GM12878 (cell line): ENCODE measurements around the gene CMTM4. TPM values are rescaled to one million over a fixed set of nuclear protein-coding genes. Genes with fewer than 3 reads are reported as not detected.

Experiments
- ATAC-seq: fragments of 200-7000 bp; cut with Tn5 transposase; 3 replicates; pipeline ENCODE4 v1.9.1; 2020; ENCODE audit warnings: mild to moderate bottlenecking, moderate library complexity
- BruUV-seq: library from RNA; stranded (reverse); fragments of 400-500 nt; replicated peaks from 2 replicates; lab custom pipeline; 2021; lab: Mats Ljungman, UMichigan
- CTCF ChIA-PET: fragments of 300-600 bp; sonication (Branson Sonifier 250); formaldehyde crosslinking; extraction: SDS; loops from one replicate; lab custom pipeline; 2021; ENCODE audit warnings: inconsistent platforms; lab: Yijun Ruan, JAX
- POLR2A ChIA-PET: fragments of 350-600 bp; formaldehyde crosslinking; extraction: SDS; loops from one replicate; lab custom pipeline; 2021; ENCODE audit warnings: inconsistent platforms; lab: Charles Lee
- RAD21 ChIA-PET: fragments of 300-600 bp; sonication (Branson Sonifier 250); formaldehyde crosslinking; loops from one replicate; lab custom pipeline; 2023; ENCODE audit warnings: antibody characterized with exemption; ENCODE audit not compliant: unreplicated experiment; lab: Charles Lee
- SMC1A ChIA-PET: fragments of 300-600 bp; sonication (Branson Sonifier 250); formaldehyde crosslinking; loops from one replicate; lab custom pipeline; 2023; ENCODE audit not compliant: unreplicated experiment, uncharacterized antibody; lab: Charles Lee
- DNase-seq: peaks from one replicate; pipeline ENCODE4 v3.0.0-alpha.2; 2011; ENCODE audit warnings: low read depth, low spot score
- FAIRE-seq: peaks from 3 replicates; lab custom pipeline; 2011; peaks lifted over from hg19 to GRCh38; lab: Jason Lieb, UNC
- H2AFZ ChIP-seq: 2 replicates; pipeline ENCODE4 v1.6.0; 2011; ENCODE audit warnings: low read depth, low read length, control low read depth; ENCODE audit not compliant: control insufficient read depth
- H3K27ac ChIP-seq: 2 replicates; pipeline ENCODE4 v1.5.1; 2011; ENCODE audit warnings: control low read depth; ENCODE audit not compliant: control insufficient read depth, insufficient read depth
- H3K27me3 ChIP-seq, 2 experiments: replicated peaks in 1 of 2; 2 replicates each; pipeline versions ENCODE4 v1.6.0 to v1.6.1; 2011; ENCODE audit warnings: low read length in 1 of 2; ENCODE audit not compliant: control insufficient read depth in 2 of 2, insufficient read depth in 2 of 2
- H3K36me3 ChIP-seq, 2 experiments: 2 replicates each; pipeline ENCODE4 v1.5.1; 2011; ENCODE audit warnings: low read length in 1 of 2; ENCODE audit not compliant: control insufficient read depth in 2 of 2, insufficient read depth in 2 of 2
- H3K4me1 ChIP-seq: 2 replicates; pipeline ENCODE4 v1.6.1; 2011; ENCODE audit warnings: mild to moderate bottlenecking, low read length, moderate library complexity, mixed read lengths; ENCODE audit not compliant: control insufficient read depth, insufficient read depth
- H3K4me2 ChIP-seq: 2 replicates; pipeline ENCODE4 v1.6.0; 2011; ENCODE audit warnings: control low read depth; ENCODE audit not compliant: control insufficient read depth, insufficient read depth
- H3K4me3 ChIP-seq: fragments of 200-600 bp; sonication (generic); 2 replicates; pipeline ENCODE4 v1.5.1; 2016
- H3K79me2 ChIP-seq: 2 replicates; pipeline ENCODE4 v1.6.0; 2011; ENCODE audit warnings: low read length; ENCODE audit not compliant: control insufficient read depth, insufficient read depth
- H3K9ac ChIP-seq: 2 replicates; pipeline ENCODE4 v1.8.0; 2011; ENCODE audit warnings: low read length, control low read depth, mixed read lengths; ENCODE audit not compliant: control insufficient read depth, insufficient read depth
- H3K9me3 ChIP-seq: replicated peaks from 3 replicates; pipeline ENCODE4 v1.5.1; 2011; ENCODE audit warnings: mild to moderate bottlenecking, low read length; ENCODE audit not compliant: control insufficient read depth, insufficient read depth
- H4K20me1 ChIP-seq: 2 replicates; pipeline ENCODE4 v1.6.0; 2011; ENCODE audit not compliant: control insufficient read depth, insufficient read depth
- ATF7 ChIP-seq: fragments of 450-650 bp; IDR thresholded peaks from 2 replicates; pipeline ENCODE4 v1.6.1; 2016; ENCODE audit warnings: low read depth, mild to moderate bottlenecking
- CREB1 ChIP-seq: IDR thresholded peaks from 2 replicates; pipeline ENCODE4 v1.6.1; 2012; ENCODE audit warnings: low read depth, mild to moderate bottlenecking, inconsistent platforms
- E2F8 ChIP-seq: fragments of 450-650 bp; IDR thresholded peaks from 2 replicates; pipeline ENCODE4 v1.6.1; 2018; ENCODE audit warnings: mild to moderate bottlenecking, low read depth, moderate library complexity; ENCODE audit not compliant: partially characterized antibody
- EP300 ChIP-seq, 2 experiments: fragments of 150-350 bp in 1 of 2; IDR thresholded peaks; 2 replicates each; pipeline ENCODE4 v1.6.1; 2011 to 2012; ENCODE audit warnings: low read depth in 2 of 2, low read length in 2 of 2, borderline replicate concordance in 1 of 2, improper control_type of control experiment in 1 of 2, inconsistent platforms in 1 of 2; ENCODE audit not compliant: control insufficient read depth in 1 of 2
- ETV6 ChIP-seq, 2 experiments: fragments of 450-650 bp in 1 of 2; IDR thresholded peaks in 1 of 2; conservative IDR thresholded peaks in 1 of 2; 2 replicates each; pipeline ENCODE4 v1.6.1; 2014; ENCODE audit warnings: antibody characterized with exemption in 1 of 2, borderline replicate concordance in 1 of 2, low read depth in 1 of 2, mild to moderate bottlenecking in 1 of 2, moderate library complexity in 1 of 2
- GABPA ChIP-seq: IDR thresholded peaks from 2 replicates; pipeline ENCODE4 v1.6.1; 2014; ENCODE audit warnings: antibody characterized with exemption, low read depth, mild to moderate bottlenecking, inconsistent platforms
- HSF1 ChIP-seq: fragments of 150-350 bp; IDR thresholded peaks from 2 replicates; pipeline ENCODE4 v1.6.1; 2014; ENCODE audit warnings: mild to moderate bottlenecking, low read depth, low read length
- JUNB ChIP-seq: IDR thresholded peaks from 2 replicates; pipeline ENCODE4 v1.6.1; 2016; ENCODE audit warnings: antibody characterized with exemption, mild to moderate bottlenecking
- MEF2A ChIP-seq: IDR thresholded peaks from 2 replicates; pipeline ENCODE4 v1.6.1; 2011; ENCODE audit warnings: low read depth, mild to moderate bottlenecking, low read length, moderate library complexity; ENCODE audit not compliant: insufficient read depth
- POLR2AphosphoS2 ChIP-seq: IDR thresholded peaks from 2 replicates; pipeline ENCODE4 v1.6.1; 2011; ENCODE audit warnings: low read depth, mild to moderate bottlenecking, low read length, improper control_type of control experiment, moderate library complexity
- SMC3 ChIP-seq: IDR thresholded peaks from 2 replicates; pipeline ENCODE4 v1.6.1; 2011; ENCODE audit warnings: low read length, improper control_type of control experiment, borderline replicate concordance
- STAT1 ChIP-seq: fragments of 450-650 bp; conservative IDR thresholded peaks from 2 replicates; pipeline ENCODE4 v1.6.1; 2014; ENCODE audit warnings: antibody characterized with exemption, mild to moderate bottlenecking
- ZNF687 ChIP-seq: fragments of 450-650 bp; IDR thresholded peaks from 2 replicates; pipeline ENCODE4 v1.6.1; 2017; ENCODE audit warnings: mild to moderate bottlenecking, moderate library complexity
- WGBS: methylation state at CpG from one replicate; pipeline ENCODE4 v1.1.6; 2016; ENCODE audit warnings: low lambda C conversion rate; ENCODE audit not compliant: insufficient replicate concordance, insufficient coverage; ENCODE audit errors: missing lambda C conversion rate; 5-methylcytosine and 5-hydroxymethylcytosine counted together
- in situ Hi-C: fragments of 300-500 bp; cut with MboI; formaldehyde crosslinking; loops from 9 replicates; pipeline ENCODE4 v1.14.3; 2018; ENCODE audit warnings: mixed read lengths
- intact Hi-C: fragments of 100-400 bp; cut with micrococcal nuclease; formaldehyde crosslinking; loops from one replicate; pipeline ENCODE4 v1.14.2; 2022; ENCODE audit not compliant: unreplicated experiment
- polyA plus RNA-seq, 11 experiments: library from polyadenylated mRNA; depleted of rRNA in 4 of 11; unstranded in 6 of 11; stranded (reverse) in 5 of 11; fragments of >200 nt; fragmentation: Nextera tagmentation in 4 of 11; fragmentation: Illumina TruSeq in 1 of 11; extraction: Ambion mirVana in 4 of 11; extraction: Trizol in 1 of 11; gene quantifications; 1 replicate in 1 of 11; 2 replicates in 10 of 11; pipeline versions ENCODE4 v1.2.1 to v1.2.3, GENCODE V29; 2011 to 2016; ENCODE audit warnings: inconsistent platforms in 2 of 11, missing spikeins in 2 of 11, low read depth in 1 of 11
- total RNA-seq, 4 experiments: library from RNA; depleted of rRNA in 3 of 4; stranded (reverse); fragments of >200 nt in 3 of 4; fragmentation: Illumina TruSeq in 1 of 4; extraction: Trizol in 1 of 4; gene quantifications; 2 replicates each; pipeline versions ENCODE4 v1.2.1 to v1.2.3, GENCODE V29; 2013 to 2021

Gene CMTM4
- total and polyA plus RNA-seq, 10 of the 15 experiments (the other 5 are each of a cell fraction or from before 2014, with no cell fraction given), result 0.02 to 0.43 (median 0.15) TPM; not detected in 2

GRCh38 chr16:66619534-66620428 is 76.8 kb downstream of the CMTM4 start:
- CTCF ChIA-PET, result interaction anchor here (1.2 to 4.6 kb wide), 4 partner anchors 12 to 213 kb away, joined by 3 to 32 read pairs (median 3); partner anchors contain the start of gene CMTM3
- no peak for FAIRE-seq
- no peak for TF ChIP-seq HSF1
- TF ChIP-seq EP300 (IDR thresholded peaks at IDR 0.05; ENCODE audit: borderline replicate concordance in 1 of 2, control insufficient read depth in 1 of 2, low read depth in 2 of 2, low read length in 2 of 2), result 0 out of 4 replicates have a peak, but pooled peaks of 1 of the 2 experiments have one; percentile 15
- TF ChIP-seq POLR2AphosphoS2, result no peak
- TF ChIP-seq JUNB, result 0 out of 2 replicates have a peak, but pooled peaks have one; percentile 30
- TF ChIP-seq ETV6 (conservative IDR thresholded peaks at IDR 0.05 in 1 of 2, IDR thresholded peaks at IDR 0.05 in 1 of 2; ENCODE audit: borderline replicate concordance in 1 of 2, low read depth in 1 of 2), result no peak
- no peak for TF ChIP-seq STAT1
- TF ChIP-seq GABPA, result no peak
- TF ChIP-seq ZNF687, result no peak
- peak; percentile 51; the same call in 1 of the 2 replicates for TF ChIP-seq CREB1
- peak; percentile 69 for TF ChIP-seq ATF7
- no peak for TF ChIP-seq SMC3
- no peak for TF ChIP-seq E2F8
- TF ChIP-seq MEF2A, result peak; percentile 34; the same call in 1 of the 2 replicates

More at GRCh38 chr16:66619534-66620428, 76.8 kb downstream of the CMTM4 start:
- BruUV-seq, result no TSS peak
- H4K20me1 ChIP-seq, result no peaks in the 10 kb centered on the region
- H3K9me3 ChIP-seq, result no peaks in the 10 kb centered on the region
- no peak overlapping the region for H3K4me2 ChIP-seq
- RAD21 ChIA-PET, result interaction anchor here (0.5 kb wide), 2 partner anchors 43 to 408 kb away, joined by 3 read pairs; no protein-coding TSS in a partner anchor
- H2AFZ ChIP-seq, result no peak overlapping the region
- no peaks in the 10 kb centered on the region for H3K36me3 ChIP-seq
- POLR2A ChIA-PET, result no interaction called here
- in situ Hi-C loops, result no loop called here
- SMC1A ChIA-PET, result interaction anchor here (0.6 to 1.1 kb wide), 3 partner anchors 11 to 56 kb away, joined by 3 read pairs; no protein-coding TSS in a partner anchor
- no peak for DNase-seq
- peak; percentile 65 for ATAC-seq
- intact Hi-C loops, result no loop called here
- 9% methylated on average over 12 of the region's 12 CpGs for WGBS
- no peaks in the 10 kb centered on the region for H3K4me1 ChIP-seq
- H3K27ac ChIP-seq, result no peak overlapping the region
- peaks cover 0 to 4% of the 10 kb centered on the region in 2 experiments; a peak in 2 of 4 replicates for H3K27me3 ChIP-seq
- H3K9ac ChIP-seq, result no peak overlapping the region
- H3K79me2 ChIP-seq, result no peaks in the 10 kb centered on the region
- no peak overlapping the region for H3K4me3 ChIP-seq
